Activated CD4-positive, CD25-positive, alpha-beta regulatory T cell treated with anti-CD3 and anti-CD28 coated beads, Interleukin-2, amount 50 U/mL, for 72 hours (primary cell): ENCODE measurements around the gene PAX8.

ENCODE experiments used
- DNase-seq: peaks from one replicate; pipeline ENCODE4 v3.0.0; 2021

The PAX8 gene

GRCh38 chr2:113260991-113261390, 17.7 kb downstream of the PAX8 start:
- no peak for DNase-seq

- no peak for DNase-seq
Measured at GRCh38 chr2:113258471-113259147, 20.1 kb downstream of the PAX8 start.

- no peak for DNase-seq
Measured at GRCh38 chr2:113257516-113258264, 21.0 kb downstream of the PAX8 start.

GRCh38 chr2:113255140-113256070, 23.3 kb downstream of the PAX8 start:
- DNase-seq: no peak

- no peak for DNase-seq
Measured at GRCh38 chr2:113253453-113253852, 25.3 kb downstream of the PAX8 start.

- DNase-seq: no peak
Measured at GRCh38 chr2:113252047-113252590, 26.6 kb downstream of the PAX8 start.

- DNase-seq: no peak
Measured at GRCh38 chr2:113251118-113251517, 27.6 kb downstream of the PAX8 start.

GRCh38 chr2:113248997-113249770, 29.5 kb downstream of the PAX8 start:
- DNase-seq: peak; percentile 76

GRCh38 chr2:113246606-113247005, 32.1 kb downstream of the PAX8 start:
- DNase-seq: no peak

- DNase-seq: no peak
Measured at GRCh38 chr2:113245276-113245711, 33.4 kb downstream of the PAX8 start.

- DNase-seq: no peak
Measured at GRCh38 chr2:113242327-113242726, 36.4 kb downstream of the PAX8 start.

- DNase-seq: peak; percentile 43
Measured at GRCh38 chr2:113240915-113241911, 37.5 kb downstream of the PAX8 start.

- no peak for DNase-seq
Measured at GRCh38 chr2:113240150-113240914, 38.4 kb downstream of the PAX8 start.

GRCh38 chr2:113238871-113239839, 39.6 kb downstream of the PAX8 start:
- DNase-seq: no peak

- DNase-seq: no peak
Measured at GRCh38 chr2:113237604-113238160, 41.0 kb downstream of the PAX8 start.

- no peak for DNase-seq
Measured at GRCh38 chr2:113236367-113237159, 42.2 kb downstream of the PAX8 start.

- peak; percentile 56 for DNase-seq
Measured at GRCh38 chr2:113235347-113236226, 43.1 kb downstream of the PAX8 start.
